Peyer's patch (tissue), 4 donors: ENCODE results near the gene ZNF484.
"Not testable (repeated sequence)": the region's sequence is repeated elsewhere in the genome, so short reads cannot be mapped to it uniquely, and the experiment has no call there.

Experiments
- CTCF ChIP-seq, 6 experiments: fragments of 450-650 bp in 4 of 6; fragments of 200-600 bp in 2 of 6; sonication (generic) in 1 of 6; IDR thresholded peaks; one replicate each; pipeline ENCODE4 v1.5.1; 2017 to 2019; ENCODE audit warnings: antibody characterized with exemption in 6 of 6, mild to moderate bottlenecking in 3 of 6, moderate library complexity in 1 of 6
- POLR2A ChIP-seq, 2 donors: fragments of 450-650 bp; IDR thresholded peaks; one replicate each; pipeline ENCODE4 v1.5.1; 2017; ENCODE audit warnings: antibody characterized with exemption in 2 of 2, mild to moderate bottlenecking in 2 of 2, moderate library complexity in 2 of 2

DNA sequence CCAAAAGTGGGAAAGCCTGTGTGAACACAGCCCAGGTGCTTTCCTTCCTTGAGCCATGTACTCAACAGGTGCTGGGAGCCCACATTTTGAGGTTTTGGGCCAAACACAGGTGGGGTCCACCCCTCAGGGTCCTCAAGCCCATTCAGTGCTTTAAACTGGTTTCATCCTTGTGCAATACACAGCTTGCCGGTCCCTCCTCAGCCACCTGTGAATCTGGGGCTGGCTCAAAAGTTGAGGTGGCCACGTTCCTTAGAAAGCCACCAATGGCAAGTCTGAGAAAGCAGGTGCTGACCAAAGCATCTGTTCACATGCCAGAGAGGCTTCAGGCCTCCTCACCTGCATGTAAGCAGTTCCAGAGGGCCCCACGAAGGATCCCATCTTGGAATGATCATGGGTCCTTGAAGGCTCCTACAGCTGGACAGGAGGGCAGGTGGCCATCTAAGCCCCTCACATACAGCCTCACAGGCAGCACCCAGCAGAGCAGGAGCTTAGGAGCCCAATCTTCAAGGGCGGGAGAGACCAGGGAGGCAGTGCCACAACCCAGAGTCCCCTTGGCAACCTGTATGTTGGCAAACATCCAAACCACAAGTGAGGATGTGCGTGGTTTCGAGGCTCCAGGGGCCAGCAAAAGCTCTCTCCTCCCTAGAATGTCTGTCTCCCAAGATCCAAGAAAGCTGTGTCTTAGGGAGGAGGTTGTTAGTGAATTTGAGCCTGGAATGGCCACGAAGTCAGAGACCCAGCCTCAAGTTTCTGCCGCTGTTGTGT is 9.2 kb upstream of the ZNF484 start:
- not testable (repeated sequence) for TF ChIP-seq CTCF, POLR2A (IDR thresholded peaks at IDR 0.05)
